Activated effector memory CD4-positive, alpha-beta T cell treated with Interleukin-2 at 50 U/mL for 16 hours (primary cell): ENCODE measurements around the gene GPR135.

ENCODE experiments used
- DNase-seq: peaks from one replicate; pipeline ENCODE4 v3.0.0-alpha.2; 2020

The GPR135 gene

DNA sequence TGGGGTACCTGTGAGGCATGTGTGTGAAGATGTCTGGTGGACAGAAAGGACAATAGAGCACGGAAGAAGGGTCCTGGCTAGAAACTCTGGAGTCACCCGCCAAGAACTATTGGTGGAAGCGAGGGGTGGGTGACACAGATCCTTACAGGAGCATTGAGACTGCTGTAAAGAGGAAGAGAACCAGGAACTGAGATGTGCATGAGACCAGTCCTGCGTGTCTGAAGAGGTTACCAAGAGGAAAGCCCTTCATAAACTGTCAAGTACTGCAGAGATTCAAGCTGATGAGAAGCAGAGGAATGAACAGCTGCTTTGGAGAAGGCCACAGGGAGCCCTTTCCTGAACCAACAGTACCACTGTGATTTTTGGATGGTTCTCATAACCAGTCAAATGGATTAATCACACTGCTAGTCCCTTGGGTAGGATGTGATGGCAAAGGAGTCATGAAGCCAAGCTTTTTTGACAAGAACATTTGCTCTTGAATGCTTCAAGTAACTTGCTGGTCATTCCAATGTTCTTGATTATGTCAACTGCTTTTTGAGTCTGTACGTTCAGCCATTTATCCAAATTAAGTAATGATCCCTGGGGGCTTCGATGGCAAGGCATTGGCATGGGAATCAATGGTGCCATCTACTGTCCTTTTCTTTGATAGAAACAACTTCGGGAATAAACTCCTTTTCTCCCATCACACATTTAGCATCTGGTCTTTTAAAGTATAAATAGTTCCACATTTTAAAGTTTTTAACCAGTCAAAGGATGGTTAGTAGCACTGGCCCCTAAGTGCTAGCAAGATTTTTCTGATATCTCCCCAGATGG is 42.9 kb downstream of the GPR135 start:
- no peak for DNase-seq

DNA sequence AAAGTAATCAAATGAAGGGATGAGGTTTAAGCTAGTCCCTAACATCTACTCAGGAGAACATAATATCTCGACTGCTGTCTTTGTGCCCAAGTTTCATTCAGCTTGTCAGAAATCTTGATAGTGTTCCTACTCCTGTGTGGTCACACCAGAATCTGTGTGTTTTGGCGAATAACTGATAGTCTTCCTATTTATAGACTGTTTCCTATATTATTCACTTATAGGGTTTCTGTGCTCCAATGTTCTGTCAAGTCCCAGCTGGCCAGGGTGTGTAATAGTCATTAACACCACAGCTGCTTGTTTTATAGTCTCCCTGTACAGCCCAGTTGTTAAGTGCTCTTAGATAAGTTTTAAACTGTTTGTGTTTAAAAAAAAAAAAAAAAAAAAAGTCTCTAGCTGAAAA is 45.9 kb downstream of the GPR135 start:
- DNase-seq = no peak

DNA sequence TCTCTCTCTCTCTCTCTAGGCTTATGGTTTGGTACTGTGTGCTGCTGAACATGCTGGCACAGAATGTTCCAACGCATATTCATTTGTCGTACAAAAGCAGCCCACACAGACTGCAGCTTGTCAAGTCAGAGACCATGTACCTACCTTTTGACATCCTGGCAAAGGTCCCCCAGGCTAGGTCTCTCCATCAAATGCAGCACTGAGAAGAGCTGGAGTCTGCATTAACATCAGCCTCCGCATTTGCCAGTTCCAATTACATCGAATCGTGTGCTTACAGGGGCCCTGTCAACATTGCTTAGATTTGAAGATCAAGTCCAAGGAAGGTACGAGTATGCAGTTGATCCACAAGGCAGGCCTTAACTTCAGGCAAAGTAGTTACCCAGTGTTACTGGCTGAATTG is 47.9 kb downstream of the GPR135 start:
- DNase-seq = no peak

DNA sequence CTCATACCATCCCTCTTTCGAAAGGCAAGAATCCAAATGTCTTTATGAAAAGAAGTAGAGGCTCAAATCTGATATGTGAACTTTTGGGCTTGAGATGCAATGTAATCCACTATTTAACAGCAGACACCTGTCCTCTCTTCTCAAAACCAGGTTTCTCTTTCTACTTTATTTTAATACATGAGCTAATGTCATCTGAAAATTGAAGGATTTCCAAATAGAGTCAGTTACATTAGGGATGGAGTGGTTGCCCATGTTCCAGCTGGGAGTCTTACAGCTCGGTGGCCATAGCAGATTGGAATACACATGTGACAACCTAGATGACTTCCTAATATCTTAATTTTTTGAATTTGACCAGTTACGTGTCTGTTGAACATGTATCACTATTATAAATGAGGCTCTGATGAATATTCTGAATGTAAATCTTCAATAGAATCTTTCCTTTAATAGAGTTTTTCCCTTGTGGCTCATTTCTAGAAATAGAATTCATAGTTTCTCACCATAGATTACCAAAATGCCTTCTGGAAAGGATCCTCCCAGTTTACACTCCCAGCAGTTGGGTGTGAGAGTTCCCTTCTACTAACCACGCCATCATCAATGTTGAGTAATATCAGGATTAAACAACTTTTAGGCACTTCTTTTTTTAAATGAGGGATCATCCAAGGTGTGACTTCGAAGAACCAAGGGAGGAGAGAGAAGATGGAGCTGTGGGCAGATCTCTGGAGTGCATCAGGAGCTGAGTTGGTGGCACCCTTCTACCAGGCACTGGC is 49.2 kb downstream of the GPR135 start:
- no peak for DNase-seq
